Activated CD8-positive, alpha-beta memory T cell treated with anti-CD3 and anti-CD28 coated beads, Interleukin-2, amount 50 U/mL, for 24 hours (primary cell): Measurements from ENCODE around the gene MYL6B.
"Not testable (repeated sequence)": the region's sequence is repeated elsewhere in the genome, so short reads cannot be mapped to it uniquely, and the experiment has no call there.

Experiments used
- DNase-seq: peaks from one replicate; pipeline ENCODE4 v3.0.0-alpha.2; 2020; ENCODE audit errors: extremely low read depth

MYL6B gene

GRCh38 chr12:56152132-56152755, at the start of gene MYL6B:
MYL6B (plus strand) TSS chr12:56152587; CDS start chr12:56153919, 1,332 bp downstream.
- peak; percentile 86 for DNase-seq

DNA sequence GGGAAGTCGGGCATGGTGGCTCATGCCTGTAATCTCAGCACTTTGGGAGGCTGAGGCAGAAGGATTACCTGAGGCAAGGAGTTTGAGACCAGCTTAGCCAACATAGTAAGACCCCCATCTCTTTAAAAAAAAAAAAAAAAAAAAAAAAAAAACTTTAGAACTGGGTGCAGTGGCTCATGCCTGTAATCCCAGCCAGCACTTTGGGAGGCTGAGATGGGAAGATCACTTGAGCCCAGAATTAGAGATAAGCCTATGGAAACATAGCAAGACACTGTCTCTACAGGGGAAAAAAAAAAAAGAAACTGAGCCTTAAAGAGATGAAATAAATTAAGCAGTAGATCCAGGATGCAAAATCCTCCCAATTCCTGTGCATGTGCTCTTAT, 49.7 kb upstream of the MYL6B start:
- no peak for DNase-seq

GRCh38 chr12:56103066-56103711, 49.2 kb upstream of the MYL6B start:
- DNase-seq, result no peak

GRCh38 chr12:56103823-56104108, 48.6 kb upstream of the MYL6B start:
- no peak for DNase-seq

- DNase-seq, result peak; percentile 95
These were observed 48.1 kb upstream of the MYL6B start, which contains the start of gene PA2G4 for GRCh38 chr12:56104109-56104814. PA2G4 (plus strand) TSS chr12:56104559; CDS start chr12:56104738, 179 bp downstream.

- no peak for DNase-seq
These were observed 47.4 kb upstream of the MYL6B start for GRCh38 chr12:56104815-56105608.

DNA sequence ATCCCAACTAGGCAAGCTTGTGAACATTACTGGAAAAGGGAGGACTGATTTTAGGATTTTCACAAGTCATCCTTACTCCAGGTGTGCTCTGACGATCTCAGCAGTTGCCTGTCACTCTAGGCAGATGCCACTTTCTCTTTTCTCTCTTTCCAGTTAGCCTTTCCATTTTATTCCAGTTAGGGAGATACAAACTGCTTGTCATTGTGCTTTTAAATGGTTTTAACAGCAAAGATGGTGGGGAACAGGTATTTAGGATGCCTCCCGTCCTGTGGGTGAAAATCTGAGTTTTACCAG, 46.8 kb upstream of the MYL6B start:
- DNase-seq, result no peak

- no peak for DNase-seq
These were observed 45.1 kb upstream of the MYL6B start for GRCh38 chr12:56107242-56107641.

GRCh38 chr12:56110571-56110970, 41.8 kb upstream of the MYL6B start:
- no peak for DNase-seq

GRCh38 chr12:56114084-56114483, 38.3 kb upstream of the MYL6B start:
- DNase-seq, result no peak

- no peak for DNase-seq
These were observed 37.1 kb upstream of the MYL6B start for GRCh38 chr12:56115329-56115728.

DNA sequence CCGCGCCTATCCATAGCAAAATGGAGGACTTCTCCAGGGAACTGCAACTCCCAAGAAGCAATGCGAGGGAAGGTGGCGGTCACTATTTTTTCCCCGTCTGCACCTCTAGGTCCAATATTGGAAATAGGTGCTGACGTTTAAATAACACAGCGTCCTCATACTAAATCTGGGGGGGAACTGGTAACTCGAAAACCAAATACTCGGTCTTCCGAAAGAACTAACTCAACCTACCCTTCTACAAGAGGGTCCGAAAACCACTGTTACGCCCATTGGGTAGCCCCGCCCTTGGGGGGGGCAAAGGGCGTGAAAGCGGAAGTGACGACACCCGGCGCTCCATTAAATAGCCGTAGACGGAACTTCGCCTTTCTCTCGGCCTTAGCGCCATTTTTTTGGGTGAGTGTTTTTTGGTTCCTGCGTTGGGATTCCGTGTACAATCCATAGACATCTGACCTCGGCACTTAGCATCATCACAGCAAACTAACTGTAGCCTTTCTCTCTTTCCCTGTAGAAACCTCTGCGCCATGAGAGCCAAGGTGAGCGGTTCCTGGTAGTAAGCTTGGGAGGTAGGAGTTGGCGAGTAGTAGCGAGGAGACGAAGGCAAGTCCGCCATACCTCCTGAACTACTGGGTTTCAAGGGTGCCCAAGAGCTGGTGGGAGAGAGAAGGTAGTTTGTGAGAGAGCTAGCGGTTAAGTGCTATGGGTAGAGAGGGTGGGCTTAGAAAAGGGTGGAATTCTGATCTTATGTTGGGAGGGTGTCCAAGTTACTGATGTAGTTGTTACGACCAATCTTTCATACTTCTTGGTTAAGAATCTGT, 35.9 kb upstream of the MYL6B start, which contains the start of gene RPL41:
RPL41 (plus strand) TSS at position 367 of the 815 bp plus-strand sequence.
- peak; percentile 82 for DNase-seq

- DNase-seq, result not testable (repeated sequence)
These were observed 35.2 kb upstream of the MYL6B start for GRCh38 chr12:56117082-56117706.

- peak; percentile 97 for DNase-seq
These were observed 34.4 kb upstream of the MYL6B start, which contains the start of gene ZC3H10 for GRCh38 chr12:56117778-56118687. ZC3H10 (plus strand) TSS chr12:56118266; CDS start chr12:56120563, 2,297 bp downstream.

- DNase-seq, result no peak
These were observed 33.6 kb upstream of the MYL6B start for GRCh38 chr12:56118688-56119357.

DNA sequence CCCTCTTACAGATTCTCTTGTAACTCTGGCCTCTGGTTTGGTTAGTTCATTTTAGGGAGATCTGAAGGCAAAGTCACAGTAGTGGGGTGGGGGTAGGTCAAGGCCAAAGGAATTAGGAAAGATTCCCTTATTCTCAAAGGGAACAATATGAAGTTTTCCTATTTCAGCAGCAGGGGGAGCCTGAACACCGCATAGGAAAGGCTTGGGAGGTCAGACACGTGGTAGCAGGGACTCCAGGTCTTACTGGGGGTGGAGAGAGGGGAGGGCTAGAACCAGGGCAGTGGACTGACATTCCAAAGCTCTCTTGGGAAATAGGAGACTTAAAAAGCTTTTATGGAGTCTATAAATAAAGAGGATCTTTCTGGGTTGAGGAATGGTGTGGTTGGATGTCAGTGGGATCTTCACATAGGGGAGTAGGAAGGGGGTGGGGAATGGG, 33.0 kb upstream of the MYL6B start:
- no peak for DNase-seq

- DNase-seq, result no peak
These were observed 32.1 kb upstream of the MYL6B start for GRCh38 chr12:56120158-56120846.

- no peak for DNase-seq
These were observed 31.1 kb upstream of the MYL6B start for GRCh38 chr12:56121204-56121870.
